Hepatocyte (in vitro differentiated cells): ENCODE results near the gene ARSB. TPM values are rescaled to one million over a fixed set of nuclear protein-coding genes. Genes with fewer than 3 reads are reported as not detected.

Experiments
- DNase-seq: peaks from one replicate; pipeline ENCODE4 v3.0.0-alpha.2; 2016; ENCODE audit warnings: low spot score
- H2AFZ ChIP-seq: fragments of 200-600 bp; sonication (generic); 2 replicates; pipeline ENCODE4 v1.6.0; 2016; ENCODE audit warnings: antibody characterized with exemption, mild to moderate bottlenecking
- H3K27ac ChIP-seq: fragments of 200-600 bp; sonication (generic); 2 replicates; pipeline ENCODE4 v1.5.1; 2016; ENCODE audit warnings: mild to moderate bottlenecking
- H3K27me3 ChIP-seq: fragments of 200-600 bp; sonication (generic); 2 replicates; pipeline ENCODE4 v1.6.1; 2016
- H3K36me3 ChIP-seq: fragments of 200-600 bp; sonication (generic); replicated peaks from 2 replicates; pipeline ENCODE4 v1.5.1; 2016; ENCODE audit warnings: low read depth; ENCODE audit not compliant: insufficient read depth
- H3K4me1 ChIP-seq: fragments of 200-600 bp; sonication (generic); 2 replicates; pipeline ENCODE4 v1.5.1; 2016; ENCODE audit warnings: mild to moderate bottlenecking, moderate library complexity; ENCODE audit not compliant: insufficient read depth
- H3K4me2 ChIP-seq: fragments of 200-600 bp; sonication (generic); 2 replicates; pipeline ENCODE4 v1.6.0; 2016
- H3K4me3 ChIP-seq: fragments of 200-600 bp; sonication (generic); 2 replicates; pipeline ENCODE4 v1.5.1; 2016; ENCODE audit warnings: mild to moderate bottlenecking
- H3K79me2 ChIP-seq: fragments of 200-600 bp; sonication (generic); 2 replicates; pipeline ENCODE4 v1.6.0; 2017; ENCODE audit warnings: mild to moderate bottlenecking
- H3K9me2 ChIP-seq: fragments of 200-600 bp; sonication (generic); replicated peaks from 2 replicates; pipeline ENCODE4 v1.6.0; 2017; ENCODE audit warnings: mild to moderate bottlenecking; ENCODE audit not compliant: insufficient read depth
- H3K9me3 ChIP-seq: fragments of 200-600 bp; sonication (generic); 2 replicates; pipeline ENCODE4 v1.5.1; 2016; ENCODE audit warnings: low read depth, mild to moderate bottlenecking
- H4K20me1 ChIP-seq: fragments of 200-600 bp; sonication (generic); 2 replicates; pipeline ENCODE4 v1.6.0; 2016; ENCODE audit warnings: mild to moderate bottlenecking; ENCODE audit not compliant: insufficient read depth, poor library complexity, severe bottlenecking
- CTCF ChIP-seq: fragments of 200-600 bp; sonication (generic); IDR thresholded peaks from 2 replicates; pipeline ENCODE4 v1.5.1; 2016; ENCODE audit warnings: antibody characterized with exemption, mild to moderate bottlenecking; ENCODE audit not compliant: poor library complexity
- EZH2 ChIP-seq: fragments of 200-600 bp; sonication (generic); IDR thresholded peaks from 2 replicates; pipeline ENCODE4 v1.6.1; 2016; ENCODE audit warnings: antibody characterized with exemption, mild to moderate bottlenecking, borderline replicate concordance
- EZH2phosphoT487 ChIP-seq: fragments of 200-600 bp; sonication (generic); IDR thresholded peaks from one replicate; pipeline ENCODE4 v1.6.1; 2018; ENCODE audit warnings: antibody characterized with exemption, mild to moderate bottlenecking, low read depth, moderate library complexity; ENCODE audit not compliant: unreplicated experiment, severe bottlenecking
- WGBS: methylation state at CpG from one replicate; pipeline ENCODE4 v1.1.6; 2016; ENCODE audit warnings: low lambda C conversion rate; ENCODE audit errors: missing lambda C conversion rate; 5-methylcytosine and 5-hydroxymethylcytosine counted together
- polyA plus RNA-seq: library from polyadenylated mRNA; unstranded; fragments of >200 nt; fragmentation: Nextera tagmentation; extraction: Ambion mirVana; gene quantifications from 2 replicates; pipeline ENCODE4 v1.2.1, GENCODE V29; 2016
- total RNA-seq: library from RNA; depleted of rRNA; stranded (reverse); fragments of >200 nt; gene quantifications from 2 replicates; pipeline ENCODE4 v1.2.3, GENCODE V29; 2014

The ARSB gene
- total and polyA plus RNA-seq, 2 experiments from 2014 or later = 13.5 to 19.8 TPM

- 74% methylated on average over 11 of the region's 11 CpGs for WGBS
- no peaks in the 10 kb centered on the region for H3K9me2 ChIP-seq
Observed at GRCh38 chr5:78809444-78809843, 175.7 kb downstream of the ARSB start.

GRCh38 chr5:78808818-78809217, 176.3 kb downstream of the ARSB start:
- Histone ChIP-seq H3K4me2 (no peak overlapping the region), H4K20me1 (no peaks in the 10 kb centered on the region), H2AFZ (no peak overlapping the region), H3K9me3 (no peaks in the 10 kb centered on the region), H3K9me2 (no peaks in the 10 kb centered on the region), H3K4me3 (no peak overlapping the region), H3K79me2 (no peaks in the 10 kb centered on the region), H3K27me3 (no peaks in the 10 kb centered on the region), H3K27ac (no peak overlapping the region), H3K36me3 (no peaks in the 10 kb centered on the region), H3K4me1 (peaks cover 7% of the 10 kb centered on the region)
- TF ChIP-seq EZH2 (no peak), EZH2phosphoT487 (no peak), CTCF (no peak)
- WGBS = 98% methylated on average over 8 of the region's 8 CpGs
- no peak for DNase-seq

More at GRCh38 chr5:78809444-78809843, 175.7 kb downstream of the ARSB start:
- Histone ChIP-seq H3K36me3 (no peaks in the 10 kb centered on the region), H3K4me2 (no peak overlapping the region), H4K20me1 (no peaks in the 10 kb centered on the region), H3K27me3 (no peaks in the 10 kb centered on the region), H2AFZ (no peak overlapping the region), H3K79me2 (no peaks in the 10 kb centered on the region), H3K4me1 (peaks cover 7% of the 10 kb centered on the region), H3K27ac (no peak overlapping the region), H3K4me3 (no peak overlapping the region), H3K9me3 (no peaks in the 10 kb centered on the region)
- no peak for TF ChIP-seq EZH2phosphoT487
- TF ChIP-seq CTCF = no peak
- no peak for TF ChIP-seq EZH2
- no peak for DNase-seq

GRCh38 chr5:78808380-78808779, 176.7 kb downstream of the ARSB start:
- no peaks in the 10 kb centered on the region for H3K27me3 ChIP-seq
- no peaks in the 10 kb centered on the region for H3K9me3 ChIP-seq
- no peaks in the 10 kb centered on the region for H3K36me3 ChIP-seq
- DNase-seq = no peak
- H4K20me1 ChIP-seq = no peaks in the 10 kb centered on the region
- H2AFZ ChIP-seq = no peak overlapping the region
- H3K4me1 ChIP-seq = peaks cover 7% of the 10 kb centered on the region
- TF ChIP-seq CTCF = no peak
- TF ChIP-seq EZH2 = no peak
- TF ChIP-seq EZH2phosphoT487 = no peak
- no peak overlapping the region for H3K4me3 ChIP-seq
- H3K4me2 ChIP-seq = no peak overlapping the region
- H3K27ac ChIP-seq = no peak overlapping the region
- no peaks in the 10 kb centered on the region for H3K9me2 ChIP-seq
- WGBS = 94% methylated on average over 6 of the region's 6 CpGs
- H3K79me2 ChIP-seq = no peaks in the 10 kb centered on the region

GRCh38 chr5:78806544-78806943, 178.6 kb downstream of the ARSB start:
- H3K4me2 ChIP-seq = no peak overlapping the region
- no peaks in the 10 kb centered on the region for H3K9me3 ChIP-seq
- no peak for DNase-seq
- WGBS = 93% methylated on average over 8 of the region's 8 CpGs
- H3K4me3 ChIP-seq = no peak overlapping the region
- no peaks in the 10 kb centered on the region for H3K79me2 ChIP-seq
- no peaks in the 10 kb centered on the region for H3K9me2 ChIP-seq
- no peaks in the 10 kb centered on the region for H4K20me1 ChIP-seq
- H3K4me1 ChIP-seq = peaks cover 7% of the 10 kb centered on the region
- no peak overlapping the region for H2AFZ ChIP-seq
- H3K27ac ChIP-seq = no peak overlapping the region
- TF ChIP-seq EZH2 = no peak
- no peak for TF ChIP-seq CTCF
- no peak for TF ChIP-seq EZH2phosphoT487
- H3K36me3 ChIP-seq = no peaks in the 10 kb centered on the region
- H3K27me3 ChIP-seq = no peaks in the 10 kb centered on the region
